Natural killer cell (primary cell): Measurements from ENCODE around the gene ARNT2. TPM values are rescaled to one million over a fixed set of nuclear protein-coding genes. Genes with fewer than 3 reads are reported as not detected.

Experiments
- ATAC-seq, 3 donors: fragments of 150-1000 bp in 2 of 3; fragments of 200-7000 bp in 1 of 3; cut with Tn5 transposase; 1 replicate in 1 of 3; 2 replicates in 2 of 3; pipeline ENCODE4 v1.10.0; 2021; ENCODE audit warnings: mild to moderate bottlenecking in 2 of 3, moderate library complexity in 2 of 3
- DNase-seq, 2 donors: peaks; one replicate each; pipeline versions ENCODE4 v3.0.0 to v3.0.0-alpha.2; 2013 to 2021; ENCODE audit warnings: mixed read lengths in 1 of 2
- H3K27ac ChIP-seq: one replicate; pipeline ENCODE4 v1.5.1; 2013; ENCODE audit warnings: mild to moderate bottlenecking, low read length
- H3K27me3 ChIP-seq: one replicate; pipeline ENCODE4 v1.6.1; 2013; ENCODE audit warnings: low read length; ENCODE audit not compliant: control insufficient read depth, insufficient read depth
- H3K36me3 ChIP-seq: one replicate; pipeline ENCODE4 v1.6.1; 2013; ENCODE audit warnings: low read length; ENCODE audit not compliant: control insufficient read depth, insufficient read depth
- H3K4me1 ChIP-seq: one replicate; pipeline ENCODE4 v1.6.1; 2013; ENCODE audit warnings: low read length; ENCODE audit not compliant: control insufficient read depth, insufficient read depth
- H3K4me3 ChIP-seq: one replicate; pipeline ENCODE4 v1.5.1; 2013; ENCODE audit warnings: low read length
- H3K9me3 ChIP-seq: one replicate; pipeline ENCODE4 v1.6.1; 2013; ENCODE audit warnings: low read length; ENCODE audit not compliant: control insufficient read depth, insufficient read depth
- H3K27ac Mint-ChIP-seq, 2 donors: one replicate each; pipeline ENCODE4 v1.8.0; 2022; ENCODE audit warnings: mild to moderate bottlenecking in 2 of 2, mixed read lengths in 2 of 2, moderate library complexity in 1 of 2
- H3K27me3 Mint-ChIP-seq, 2 donors: one replicate each; pipeline ENCODE4 v1.8.0; 2022; ENCODE audit warnings: low read depth in 2 of 2, mixed read lengths in 2 of 2
- H3K36me3 Mint-ChIP-seq: one replicate; pipeline ENCODE4 v1.8.0; 2022; ENCODE audit warnings: mixed read lengths
- H3K4me1 Mint-ChIP-seq, 2 donors: one replicate each; pipeline ENCODE4 v1.8.0; 2022; ENCODE audit warnings: mixed read lengths in 2 of 2
- H3K4me3 Mint-ChIP-seq: one replicate; pipeline ENCODE4 v1.8.0; 2022; ENCODE audit warnings: mild to moderate bottlenecking, moderate library complexity, mixed read lengths
- H3K9me3 Mint-ChIP-seq, 2 donors: one replicate each; pipeline ENCODE4 v1.8.0; 2022; ENCODE audit warnings: mixed read lengths in 2 of 2
- WGBS: methylation state at CpG from one replicate; pipeline ENCODE4 v1.1.7; 2013; ENCODE audit warnings: missing lambda C conversion rate; ENCODE audit not compliant: insufficient coverage; 5-methylcytosine and 5-hydroxymethylcytosine counted together
- intact Hi-C: fragments of 100-400 bp; cut with micrococcal nuclease; formaldehyde crosslinking; loops from one replicate; pipeline ENCODE4 v1.14.2; 2022
- total RNA-seq, 4 donors: library from RNA; stranded (reverse); fragments of 120-200 nt in 1 of 4; gene quantifications; one replicate each; pipeline versions ENCODE4 v1.2.3 to v1.2.4, GENCODE V29; 2013 to 2022
- TF ChIP-seq, protein P1 (sequence below): fragments of 200-600 bp; IDR thresholded peaks from one replicate; pipeline ENCODE4 v1.8.0; 2022; ENCODE audit warnings: antibody characterized with exemption

The ARNT2 gene
- not detected for total RNA-seq
- not detected for total RNA-seq (2013)

DNA sequence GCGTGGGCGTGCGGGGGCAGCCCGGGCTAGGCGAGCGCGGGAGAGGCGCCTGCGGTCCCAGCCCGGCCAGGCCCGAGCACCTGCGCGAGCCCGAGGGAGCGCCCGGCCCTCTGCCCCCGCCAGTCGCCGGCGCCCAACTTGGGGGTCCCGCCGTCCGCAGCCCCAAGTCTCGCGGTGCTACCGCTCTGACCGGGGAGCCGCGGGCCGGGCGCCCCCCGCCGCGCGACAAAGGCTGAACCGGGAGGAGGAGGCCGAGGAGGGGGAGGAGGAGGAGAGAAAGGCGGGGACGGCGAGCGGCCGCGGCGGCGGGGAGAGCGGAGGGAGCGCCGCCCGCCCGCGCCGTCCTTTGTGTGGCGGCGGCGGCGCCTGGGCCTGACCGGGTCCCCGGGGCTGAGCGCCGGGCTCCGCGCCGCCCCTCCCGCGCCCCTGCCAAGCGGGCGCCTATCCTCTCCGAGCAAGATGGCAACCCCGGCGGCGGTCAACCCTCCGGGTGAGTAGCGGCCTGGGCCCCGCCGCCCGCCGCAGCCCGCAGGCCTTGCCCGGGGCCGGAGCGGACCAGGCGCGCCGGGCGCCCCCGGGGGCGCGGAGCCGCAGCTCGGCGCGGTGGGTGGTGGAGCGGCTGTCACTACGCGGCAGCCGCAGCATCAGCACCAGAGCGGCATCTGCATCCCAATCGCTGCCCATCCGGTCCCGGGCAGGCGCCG is at the start of gene ARNT2:
Gene ARNT2, plus strand, starts transcription at position 326 of the 704 bp plus-strand sequence. Its CDS starts 134 bp downstream, at position 460.
- Histone ChIP-seq H3K27me3 (peaks cover 9% of the 10 kb centered on the region), H3K9me3 (no peaks in the 10 kb centered on the region), H3K27ac (no peak within 1 kb of the TSS), H3K4me1 (no peaks in the 10 kb centered on the region), H3K36me3 (no peaks in the 10 kb centered on the region), H3K4me3 (no peak within 1 kb of the TSS)
- H3K36me3 Mint-ChIP-seq, result no peaks in the 10 kb centered on the region
- no peak for DNase-seq
- H3K4me3 Mint-ChIP-seq, result no peak within 1 kb of the TSS
- H3K27me3 Mint-ChIP-seq, result peaks cover 50 to 70% of the 10 kb centered on the region in 2 donors
- no peaks in the 10 kb centered on the region for H3K4me1 Mint-ChIP-seq
- no peaks in the 10 kb centered on the region for H3K9me3 Mint-ChIP-seq
- TF ChIP-seq, protein P1, sequence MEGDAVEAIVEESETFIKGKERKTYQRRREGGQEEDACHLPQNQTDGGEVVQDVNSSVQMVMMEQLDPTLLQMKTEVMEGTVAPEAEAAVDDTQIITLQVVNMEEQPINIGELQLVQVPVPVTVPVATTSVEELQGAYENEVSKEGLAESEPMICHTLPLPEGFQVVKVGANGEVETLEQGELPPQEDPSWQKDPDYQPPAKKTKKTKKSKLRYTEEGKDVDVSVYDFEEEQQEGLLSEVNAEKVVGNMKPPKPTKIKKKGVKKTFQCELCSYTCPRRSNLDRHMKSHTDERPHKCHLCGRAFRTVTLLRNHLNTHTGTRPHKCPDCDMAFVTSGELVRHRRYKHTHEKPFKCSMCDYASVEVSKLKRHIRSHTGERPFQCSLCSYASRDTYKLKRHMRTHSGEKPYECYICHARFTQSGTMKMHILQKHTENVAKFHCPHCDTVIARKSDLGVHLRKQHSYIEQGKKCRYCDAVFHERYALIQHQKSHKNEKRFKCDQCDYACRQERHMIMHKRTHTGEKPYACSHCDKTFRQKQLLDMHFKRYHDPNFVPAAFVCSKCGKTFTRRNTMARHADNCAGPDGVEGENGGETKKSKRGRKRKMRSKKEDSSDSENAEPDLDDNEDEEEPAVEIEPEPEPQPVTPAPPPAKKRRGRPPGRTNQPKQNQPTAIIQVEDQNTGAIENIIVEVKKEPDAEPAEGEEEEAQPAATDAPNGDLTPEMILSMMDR, result no peak
- H3K27ac Mint-ChIP-seq, result no peak within 1 kb of the TSS
- no peak for ATAC-seq
- intact Hi-C loops, result no loop called here
- WGBS, result 1% methylated on average over 102 of the region's 102 CpGs

DNA sequence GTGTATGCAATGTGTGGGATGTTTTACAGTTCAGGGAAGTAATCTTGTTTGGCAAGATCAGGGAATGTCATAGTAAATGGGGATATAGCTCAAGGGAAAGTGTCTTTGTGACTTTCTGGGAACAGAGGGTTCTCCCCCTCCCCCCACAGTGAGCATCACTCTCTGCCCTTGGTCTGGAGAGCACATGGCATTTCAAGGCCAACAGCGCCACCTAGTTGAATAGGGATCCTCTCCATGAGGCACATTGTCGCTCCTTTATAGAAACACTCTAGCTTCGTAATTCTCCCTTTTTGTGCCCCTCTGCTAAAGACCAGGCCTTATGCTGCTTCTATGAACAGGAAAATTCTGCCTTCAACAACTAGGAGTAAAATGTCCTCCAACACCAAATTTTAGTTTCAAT is 37.1 kb upstream of the ARNT2 start:
- WGBS, result 89% methylated on average over 3 of the region's 3 CpGs
- TF ChIP-seq, protein P1, result no peak
- peaks cover 11% of the 10 kb centered on the region for H3K36me3 Mint-ChIP-seq
- no peaks in the 10 kb centered on the region for H3K27me3 ChIP-seq
- ATAC-seq (no peak), DNase-seq (no peak)
- H3K9me3 Mint-ChIP-seq, result peaks cover 9 to 13% of the 10 kb centered on the region in 2 donors
- H3K27me3 Mint-ChIP-seq, result peaks cover 0 to 3% of the 10 kb centered on the region in 2 donors
- no peak overlapping the region for H3K27ac ChIP-seq
- peaks cover 24% of the 10 kb centered on the region for H3K9me3 ChIP-seq
- H3K4me1 ChIP-seq, result no peaks in the 10 kb centered on the region
- H3K36me3 ChIP-seq, result no peaks in the 10 kb centered on the region
- intact Hi-C loops, result no loop called here
- no peak overlapping the region for H3K27ac Mint-ChIP-seq
- H3K4me1 Mint-ChIP-seq, result no peaks in the 10 kb centered on the region
- H3K4me3 Mint-ChIP-seq, result no peak overlapping the region
- no peak overlapping the region for H3K4me3 ChIP-seq

DNA sequence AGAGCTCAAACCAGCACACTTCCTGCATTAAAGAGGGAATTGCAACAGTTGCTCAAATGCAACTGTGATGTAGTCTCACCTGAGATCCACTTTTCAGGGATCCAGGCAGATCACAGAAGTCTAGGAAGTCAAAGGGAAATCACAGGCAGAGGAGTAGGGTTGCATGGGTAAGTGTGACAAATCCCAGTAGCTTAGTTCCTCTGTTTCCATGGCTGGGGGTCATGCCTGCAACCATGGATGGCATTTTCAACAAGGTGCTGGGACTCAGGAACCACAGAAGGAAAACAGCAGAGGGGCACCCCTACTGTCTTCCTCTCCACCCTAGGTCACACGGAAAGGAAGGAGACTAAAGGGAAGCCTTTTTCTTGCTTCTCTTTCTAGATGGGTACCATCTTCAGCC is 36.5 kb upstream of the ARNT2 start:
- H3K27ac Mint-ChIP-seq, result no peak overlapping the region
- peaks cover 0 to 2% of the 10 kb centered on the region in 2 donors for H3K27me3 Mint-ChIP-seq
- H3K4me1 Mint-ChIP-seq, result no peaks in the 10 kb centered on the region
- Histone ChIP-seq H3K27me3 (no peaks in the 10 kb centered on the region), H3K9me3 (peaks cover 24% of the 10 kb centered on the region), H3K36me3 (no peaks in the 10 kb centered on the region), H3K4me1 (no peaks in the 10 kb centered on the region), H3K27ac (no peak overlapping the region), H3K4me3 (no peak overlapping the region)
- no peak for DNase-seq
- H3K36me3 Mint-ChIP-seq, result peaks cover 11% of the 10 kb centered on the region
- no peak overlapping the region for H3K4me3 Mint-ChIP-seq
- 60% methylated on average over 1 of the region's 1 CpG for WGBS
- no peak for ATAC-seq
- TF ChIP-seq, protein P1, result no peak
- intact Hi-C loops, result no loop called here
- H3K9me3 Mint-ChIP-seq, result peaks cover 9 to 13% of the 10 kb centered on the region in 2 donors

DNA sequence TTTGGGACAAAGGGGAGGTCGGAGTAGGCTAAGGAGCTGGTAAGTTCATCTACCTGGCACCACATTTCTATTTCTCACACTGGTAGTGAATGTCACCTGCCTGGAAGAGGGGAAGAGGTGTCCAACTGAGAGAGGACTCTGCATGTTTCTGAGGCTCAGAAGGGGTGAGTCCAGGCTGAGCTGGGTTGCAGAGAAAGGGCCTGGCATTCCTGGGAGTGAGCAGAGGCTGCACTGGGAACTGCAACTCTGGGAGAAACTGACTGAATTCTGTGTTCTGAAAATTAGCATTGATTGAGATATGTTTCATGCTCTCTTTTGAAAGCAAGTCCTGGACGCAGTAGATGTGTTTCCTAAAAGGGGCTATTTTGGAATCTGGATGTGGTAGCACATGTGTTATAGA is 32.3 kb upstream of the ARNT2 start:
- DNase-seq, result no peak
- WGBS, result 77% methylated on average over 1 of the region's 2 CpGs

More for the DNA sequence above, 32.3 kb upstream of the ARNT2 start:
- H3K36me3 Mint-ChIP-seq, result peaks cover 11% of the 10 kb centered on the region
- no peaks in the 10 kb centered on the region for H3K36me3 ChIP-seq
- peaks cover 2 to 18% of the 10 kb centered on the region in 2 donors for H3K27me3 Mint-ChIP-seq
- H3K4me1 Mint-ChIP-seq, result no peaks in the 10 kb centered on the region
- intact Hi-C loops, result no loop called here
- H3K4me1 ChIP-seq, result no peaks in the 10 kb centered on the region
- ATAC-seq, result no peak
- H3K4me3 ChIP-seq, result no peak overlapping the region
- TF ChIP-seq, protein P1, result no peak
- peaks cover 6 to 12% of the 10 kb centered on the region in 2 donors for H3K9me3 Mint-ChIP-seq
- H3K27me3 ChIP-seq, result no peaks in the 10 kb centered on the region
- no peak overlapping the region for H3K27ac Mint-ChIP-seq
- no peak overlapping the region for H3K4me3 Mint-ChIP-seq
- no peak overlapping the region for H3K27ac ChIP-seq
- H3K9me3 ChIP-seq, result peaks cover 21% of the 10 kb centered on the region
